ENCODE results near the gene TIGD6. TPM values are rescaled to one million over a fixed set of nuclear protein-coding genes. Genes with fewer than 3 reads are reported as not detected.

TIGD6 gene
- 7.5 and 10.0 TPM in 2 replicates for total RNA-seq

DNA sequence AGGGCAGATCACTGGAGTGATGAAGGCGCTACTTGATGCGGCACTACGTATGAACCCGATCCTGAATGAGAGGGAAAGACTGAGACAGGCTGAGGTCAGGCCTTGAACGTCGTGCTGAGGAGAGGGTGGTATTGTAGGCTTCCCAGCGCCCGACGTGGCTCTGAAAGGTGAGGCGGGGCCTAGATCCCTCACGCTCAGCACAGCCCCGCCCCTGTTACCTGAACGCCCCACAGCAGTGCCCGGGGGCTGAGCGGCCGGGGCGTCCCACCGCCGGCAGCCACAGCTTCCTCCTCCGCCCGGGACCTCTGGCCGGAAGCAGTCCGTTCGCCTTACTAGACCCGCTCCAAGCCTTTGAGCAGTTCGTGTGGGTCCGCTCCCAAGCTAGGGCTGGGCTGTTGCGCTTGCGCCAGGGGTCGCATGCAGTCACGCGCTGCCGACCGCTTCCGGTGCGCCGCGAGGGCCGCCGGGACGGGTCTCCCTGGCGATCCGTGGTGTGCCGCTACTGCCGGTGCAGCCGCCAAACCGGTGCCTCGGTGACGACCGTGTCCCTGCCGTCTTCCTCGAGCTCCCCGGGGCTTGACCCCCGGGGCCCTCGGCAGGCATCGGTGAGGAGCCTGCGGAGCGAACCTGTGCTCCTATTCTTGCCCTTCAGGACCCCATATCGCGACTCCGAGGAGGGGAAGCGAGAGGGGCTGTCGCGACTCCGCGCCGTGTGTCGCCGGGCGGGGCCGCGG, at the start of gene TIGD6, which contains the start of gene HMGXB3:
TSS of gene TIGD6 (minus strand) at position 399 of the 734 bp plus-strand sequence. CDS start 4,306 bp downstream, outside the sequence.
TSS of gene HMGXB3 (plus strand) at position 484 of the 734 bp plus-strand sequence. CDS start 4,114 bp downstream, outside the sequence.

DNA sequence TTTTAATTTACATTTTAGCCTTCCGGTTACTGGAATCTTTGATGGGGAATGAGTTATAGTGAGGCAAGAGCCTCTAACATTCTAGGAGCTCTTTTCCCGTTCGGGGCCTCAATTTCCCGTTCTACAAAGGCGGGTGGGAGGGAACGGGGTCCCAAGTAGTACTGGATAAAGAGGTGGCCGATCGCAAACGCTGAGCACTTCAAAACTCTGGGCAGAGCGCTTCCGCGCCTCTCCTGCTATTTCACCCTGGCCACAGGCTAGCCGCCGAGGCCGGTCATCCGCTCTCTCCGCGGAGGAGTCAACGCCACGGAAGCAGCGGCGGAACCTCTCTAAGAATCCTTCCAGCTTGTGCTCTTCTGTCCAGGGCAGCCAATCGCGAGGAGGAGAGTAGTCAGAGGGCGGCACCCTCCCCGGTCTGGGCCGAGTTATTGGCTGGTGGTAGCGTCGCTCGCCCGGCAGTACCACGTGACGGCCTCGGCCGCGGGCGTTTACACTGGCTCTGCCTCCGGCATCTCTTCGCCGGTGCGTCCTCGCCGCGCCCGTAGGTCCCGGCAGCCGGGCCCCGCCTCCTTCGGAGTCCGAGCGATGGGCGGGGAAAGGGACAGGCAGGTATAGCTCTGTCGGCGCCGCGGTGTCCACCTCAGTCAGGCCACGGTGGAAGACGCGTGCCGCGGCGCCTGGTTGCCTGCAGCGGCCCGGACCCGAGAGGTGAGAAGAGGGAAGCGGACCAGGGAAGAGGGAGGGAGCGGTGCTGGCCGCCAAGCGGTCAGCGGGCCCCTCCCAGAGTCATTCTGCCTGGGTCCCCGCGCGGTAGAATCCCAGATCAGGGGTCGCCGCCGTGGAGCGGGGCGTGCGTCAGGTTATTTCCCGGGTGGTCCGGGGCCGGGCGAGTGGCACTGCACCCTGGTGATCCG, 39.9 kb downstream of the TIGD6 start, which contains the start of gene SLC26A2:
TSS of gene SLC26A2 (plus strand) at position 487 of the 914 bp plus-strand sequence. CDS start 16,895 bp downstream, outside the sequence.

DNA sequence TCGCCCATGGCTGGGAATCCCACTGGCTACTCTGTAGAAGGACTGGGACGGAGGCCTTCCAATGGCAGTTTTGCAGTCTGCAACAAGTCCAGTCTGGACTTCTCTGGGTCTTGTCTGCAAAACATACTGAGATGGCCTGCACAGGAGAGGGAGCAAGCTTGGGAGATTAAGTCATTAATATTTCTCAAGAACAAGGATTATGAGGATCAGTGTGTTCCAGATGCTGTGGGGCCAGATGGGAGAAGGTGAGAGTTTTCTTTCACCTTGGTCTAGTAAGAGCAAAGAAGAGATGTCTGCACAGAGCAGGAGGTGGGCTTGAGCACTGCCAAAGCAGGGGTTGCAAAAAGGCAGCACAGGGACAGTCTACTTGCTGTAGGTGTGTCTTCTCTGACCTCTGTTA, 55.8 kb downstream of the TIGD6 start, which contains the start of gene PDE6A:
TSS of gene PDE6A (minus strand) at position 128 of the 400 bp plus-strand sequence. CDS start at position 8, 120 bp downstream.

Other genes starting within 250 kb of the TIGD6 start
- gene PDE6A, start 55.9 kb downstream of the TIGD6 start, total RNA-seq: 0.36 TPM in 1 of 2 replicates, not detected in the other
- 4.1 and 18.6 TPM in 2 replicates for gene SLC26A2, start 39.9 kb downstream of the TIGD6 start, total RNA-seq
- gene HMGXB3, start 85 bp upstream of the TIGD6 start, total RNA-seq: 33.5 and 67.8 TPM in 2 replicates
- under 0.01 and 0.50 TPM in 2 replicates for gene CSF1R, start 85.9 kb upstream of the TIGD6 start, total RNA-seq
- under 0.01 and 0.07 TPM in 2 replicates for gene PDGFRB, start 155.2 kb upstream of the TIGD6 start, total RNA-seq
- gene CDX1, start 166.1 kb upstream of the TIGD6 start, total RNA-seq: not detected in 2 replicates
- gene SLC6A7, start 189.4 kb upstream of the TIGD6 start, total RNA-seq: not detected in 2 replicates